Nucleus accumbens (tissue), 56 donors: ENCODE results near the gene RIT2.

Experiments used
- DNase-seq, 56 donors: peaks; one replicate each; lab custom pipeline; 2025; lab: John Stamatoyannopoulos, UW

RIT2 gene

DNA sequence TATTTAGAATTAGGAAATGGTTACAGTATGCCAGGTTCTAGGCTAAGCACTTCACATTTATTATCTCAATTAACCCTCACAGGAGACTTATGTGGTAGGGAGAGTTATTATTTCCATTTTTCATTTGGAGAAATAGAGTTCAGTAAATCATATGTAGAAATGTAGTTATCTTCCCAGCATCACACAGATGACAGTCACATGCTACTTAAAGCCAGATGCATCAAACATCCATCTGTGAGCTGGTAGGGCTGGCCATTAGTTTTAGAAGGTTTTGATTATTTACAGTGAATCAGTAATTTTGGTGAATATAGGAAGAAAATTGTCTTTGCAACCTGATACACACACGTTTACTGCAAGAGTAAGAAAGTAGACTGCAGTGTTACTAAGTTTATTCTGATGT lies 97.9 kb downstream of the RIT2 start:
- DNase-seq = no peak

GRCh38 chr18:43013486-43013885 lies 102.0 kb downstream of the RIT2 start:
- DNase-seq = no peak

- DNase-seq = no peak
Measured at GRCh38 chr18:43012951-43013350, 102.5 kb downstream of the RIT2 start.

- no peak for DNase-seq
Measured at GRCh38 chr18:43010611-43011010, 104.9 kb downstream of the RIT2 start.

DNA sequence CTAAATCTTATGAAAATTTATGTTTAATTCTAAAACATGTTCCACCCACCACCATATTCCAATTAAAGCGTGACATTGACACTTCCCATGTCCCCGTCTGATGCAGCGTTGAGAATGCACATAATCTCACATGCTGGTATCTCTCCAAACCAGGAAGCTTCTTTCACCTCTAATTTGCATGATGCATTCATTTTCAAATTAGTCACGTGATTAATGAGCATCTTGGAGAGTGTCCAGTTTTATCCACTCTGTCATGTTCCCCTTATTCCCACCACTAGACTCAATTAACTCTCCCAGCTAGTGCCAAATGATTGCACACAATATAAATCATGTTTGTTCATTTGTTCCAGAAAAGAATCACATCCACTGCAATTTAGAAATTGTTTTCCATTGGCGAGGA lies 105.8 kb downstream of the RIT2 start:
- no peak for DNase-seq

DNA sequence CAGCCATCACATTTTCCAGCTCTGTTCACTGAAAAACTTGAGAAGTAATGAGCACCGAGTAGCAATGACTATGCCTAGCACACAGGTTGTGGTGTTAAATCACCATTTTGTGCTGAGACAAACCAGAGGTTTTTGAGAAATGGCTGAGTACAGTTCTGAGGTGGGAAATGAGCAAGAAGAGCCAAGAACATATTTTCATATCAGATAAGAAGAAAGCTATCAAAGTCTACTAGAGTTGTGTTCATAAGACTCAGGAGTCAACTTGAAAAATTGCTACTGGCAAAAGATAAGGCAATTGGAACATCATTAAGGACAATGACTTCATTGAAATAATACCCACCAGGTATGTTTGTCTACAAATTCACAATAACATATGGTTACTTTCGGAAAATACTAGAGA lies 108.1 kb downstream of the RIT2 start:
- DNase-seq = no peak

GRCh38 chr18:43004421-43004820 lies 111.1 kb downstream of the RIT2 start:
- DNase-seq = no peak

GRCh38 chr18:43001821-43002220 lies 113.7 kb downstream of the RIT2 start:
- no peak for DNase-seq

GRCh38 chr18:42996824-42997223 lies 118.7 kb downstream of the RIT2 start:
- DNase-seq = no peak

DNA sequence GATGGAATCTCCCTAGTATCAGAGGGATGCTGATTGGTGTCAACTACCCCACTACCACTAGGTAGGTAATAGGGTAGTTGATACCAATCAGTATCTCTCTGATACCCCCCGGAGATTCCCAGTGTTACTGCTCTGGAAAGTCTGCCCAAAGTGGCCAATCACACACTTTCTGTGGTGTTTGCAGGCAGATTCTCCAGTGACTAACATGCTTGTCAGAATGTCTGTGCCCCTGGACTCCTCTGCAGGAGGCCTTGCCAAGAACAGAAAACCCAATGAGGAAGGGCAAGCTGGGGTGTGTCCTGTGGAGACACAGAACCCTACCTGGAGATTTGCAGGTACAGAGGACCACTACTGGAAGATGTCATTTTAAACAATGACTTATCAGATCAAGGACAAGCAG lies 135.1 kb downstream of the RIT2 start:
- DNase-seq = no peak

GRCh38 chr18:42977982-42978637 lies 137.4 kb downstream of the RIT2 start:
- no peak for DNase-seq

DNA sequence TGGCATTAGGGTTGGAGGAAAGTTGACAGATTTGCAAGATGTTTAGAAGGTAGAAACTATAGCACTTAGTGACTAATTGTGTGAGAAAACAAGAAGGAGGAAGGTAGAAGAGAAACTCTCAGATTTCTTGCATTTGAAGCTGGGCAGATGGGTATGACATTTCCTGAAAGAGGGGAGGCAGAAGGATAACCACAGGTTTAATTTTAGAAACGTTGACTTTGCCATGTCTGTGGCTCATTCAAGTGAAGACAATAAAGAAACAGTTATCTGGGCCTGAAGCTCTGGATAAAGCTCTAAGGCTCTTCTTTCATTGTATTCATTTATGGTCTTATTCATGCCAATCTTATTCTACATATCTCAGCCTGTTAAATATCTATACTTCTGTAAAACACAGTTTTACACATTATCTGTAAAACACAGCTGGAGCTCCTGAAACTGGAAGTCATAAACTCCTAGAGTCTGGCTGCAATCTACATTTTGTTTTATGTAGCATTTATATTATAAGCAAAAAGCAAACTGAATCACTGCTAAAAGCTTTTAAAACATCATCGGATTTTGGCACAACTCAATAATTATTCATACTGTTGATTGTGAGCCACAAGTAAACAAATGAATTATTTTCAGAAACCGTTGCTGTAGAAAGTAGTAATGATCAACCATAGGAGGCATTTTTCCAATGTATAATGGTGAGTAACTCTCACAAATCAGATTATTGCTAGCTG lies 138.5 kb downstream of the RIT2 start:
- DNase-seq = no peak

DNA sequence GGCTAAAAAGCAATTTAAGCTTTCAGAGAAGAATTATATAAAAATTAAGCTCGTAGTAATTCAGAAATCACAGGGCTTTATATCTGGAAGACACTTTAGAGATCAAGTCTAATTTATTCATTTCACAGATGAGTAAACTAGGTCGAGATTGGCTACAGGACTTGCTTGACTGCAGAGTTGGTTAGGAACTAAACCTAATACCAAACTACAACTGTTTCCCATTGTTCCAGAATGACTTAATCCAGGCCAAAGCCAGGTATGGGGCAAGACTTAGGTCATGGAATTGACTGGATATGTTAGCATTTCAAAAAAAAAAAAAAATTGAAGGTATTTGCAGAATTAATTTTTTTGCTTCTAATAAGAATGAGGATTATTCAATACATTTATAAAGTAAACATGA lies 146.1 kb downstream of the RIT2 start:
- DNase-seq = no peak

- no peak for DNase-seq
Measured at GRCh38 chr18:42961298-42961697, 154.2 kb downstream of the RIT2 start.

DNA sequence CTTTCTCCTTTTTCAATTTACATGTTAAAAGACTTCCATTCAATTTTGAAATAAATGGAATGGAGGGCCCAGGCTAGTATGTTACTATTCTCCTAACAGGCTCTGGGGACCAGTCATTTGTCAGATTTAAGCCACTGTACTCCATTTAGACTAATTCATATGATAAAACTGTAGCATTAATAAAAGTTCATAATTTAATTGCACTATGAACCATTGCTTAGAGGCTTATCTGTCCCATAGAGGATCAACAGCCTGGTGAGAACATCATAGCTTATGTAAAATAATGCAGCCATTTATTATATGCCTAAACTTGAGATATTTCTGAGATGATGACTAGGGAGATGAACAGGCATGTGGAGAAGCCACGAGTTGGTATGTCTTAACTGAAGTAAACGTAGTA lies 156.0 kb downstream of the RIT2 start:
- DNase-seq = no peak

DNA sequence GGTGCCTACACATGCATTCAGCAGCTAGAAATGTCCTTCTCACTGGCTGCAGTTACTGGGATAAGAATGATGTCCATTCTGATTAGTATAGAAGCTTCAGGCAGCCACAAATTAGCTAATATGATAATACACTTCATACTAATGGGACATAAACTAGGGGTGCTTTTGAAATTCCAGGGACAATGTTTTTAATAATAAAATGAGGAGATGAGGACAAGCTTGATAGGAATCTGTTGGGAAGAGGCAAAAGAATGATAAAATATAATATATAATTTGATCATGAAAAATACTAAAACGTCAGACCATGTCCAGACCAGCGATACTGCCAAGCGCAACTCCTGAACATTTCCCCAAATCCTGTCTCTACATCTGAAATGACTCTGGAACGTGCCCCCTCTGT lies 157.1 kb downstream of the RIT2 start:
- no peak for DNase-seq

- no peak for DNase-seq
Measured at GRCh38 chr18:42956287-42956686, 159.2 kb downstream of the RIT2 start.

- DNase-seq = no peak
Measured at GRCh38 chr18:42954887-42955286, 160.6 kb downstream of the RIT2 start.

DNA sequence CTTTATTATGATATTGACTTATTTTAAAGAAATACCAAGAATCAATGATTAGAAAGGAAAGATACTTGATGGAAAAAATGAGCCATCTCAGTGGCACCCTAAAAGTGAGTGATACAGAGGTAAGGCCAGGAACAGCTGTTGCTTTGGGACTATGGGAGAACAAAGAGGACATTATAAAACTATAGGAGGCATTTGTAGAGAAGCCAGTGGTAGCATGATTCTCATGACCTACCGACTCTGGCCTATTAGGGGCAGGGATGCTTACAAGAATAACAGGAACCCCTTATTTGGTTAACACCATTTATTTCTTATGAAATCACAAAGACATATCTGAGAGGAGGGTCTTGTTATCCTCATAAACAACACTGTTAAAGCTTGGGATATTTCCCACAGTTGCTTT lies 162.2 kb downstream of the RIT2 start:
- no peak for DNase-seq

DNA sequence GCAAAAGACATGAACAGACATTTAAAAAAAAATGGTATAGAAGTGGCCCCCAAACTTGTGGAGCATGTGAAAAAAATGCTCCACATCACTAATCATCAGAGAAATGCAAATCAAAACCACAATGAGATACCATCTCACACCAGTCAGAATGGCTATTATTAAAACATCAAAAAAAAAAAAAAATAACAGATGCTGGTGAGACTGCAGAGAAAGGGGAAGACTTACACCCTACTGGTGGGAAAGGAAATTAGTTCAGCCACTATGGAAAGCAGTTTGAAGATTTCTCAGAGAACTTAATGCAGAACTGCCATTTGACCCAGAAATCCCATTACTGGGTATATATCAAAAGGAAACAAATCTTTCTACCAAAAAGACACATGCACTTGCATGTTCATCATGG lies 164.8 kb downstream of the RIT2 start:
- DNase-seq = no peak

- DNase-seq = no peak
Measured at GRCh38 chr18:42948831-42949230, 166.7 kb downstream of the RIT2 start.

GRCh38 chr18:42941860-42942259 lies 173.6 kb downstream of the RIT2 start:
- no peak for DNase-seq

DNA sequence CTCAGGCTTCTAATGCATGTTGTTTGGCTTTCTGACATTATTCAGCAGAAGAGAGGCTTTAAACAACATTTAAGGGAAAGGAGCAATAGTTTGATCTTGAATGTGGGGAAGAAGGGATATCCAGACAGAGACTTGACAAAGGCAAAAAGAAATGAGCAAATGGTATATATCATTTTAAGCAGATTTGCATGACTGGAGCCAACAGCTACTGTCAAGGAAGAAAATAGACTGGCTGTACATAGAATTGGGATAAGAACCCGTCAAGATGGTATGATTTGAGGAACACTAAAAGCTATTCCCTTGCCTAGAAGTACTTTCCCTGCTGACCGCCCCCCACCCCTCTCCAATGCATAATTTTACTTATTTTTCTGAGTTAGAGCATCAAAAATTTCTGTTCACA lies 174.5 kb downstream of the RIT2 start:
- no peak for DNase-seq
